MG63 (cell line): Measurements from ENCODE around the gene RTL10. TPM values are rescaled to one million over a fixed set of nuclear protein-coding genes. Genes with fewer than 3 reads are reported as not detected.

Source experiments
- DNase-seq: peaks from one replicate; pipeline ENCODE4 v3.0.0-alpha.2; 2020
- H3K27me3 ChIP-seq: fragments of 250-450 bp; sonication (Bioruptor Pico); 2 replicates; pipeline ENCODE4 v1.5.1; 2020; ENCODE audit warnings: mild to moderate bottlenecking, moderate library complexity
- H3K36me3 ChIP-seq: fragments of 250-450 bp; sonication (Bioruptor Pico); 2 replicates; pipeline ENCODE4 v1.5.1; 2020; ENCODE audit warnings: mild to moderate bottlenecking, moderate library complexity
- H3K4me3 ChIP-seq: fragments of 250-450 bp; sonication (Bioruptor Pico); 2 replicates; pipeline ENCODE4 v1.5.1; 2020; ENCODE audit warnings: mild to moderate bottlenecking, moderate library complexity
- H3K9me3 ChIP-seq: fragments of 250-450 bp; sonication (Bioruptor Pico); 2 replicates; pipeline ENCODE4 v1.5.1; 2020; ENCODE audit warnings: mild to moderate bottlenecking, moderate library complexity
- total RNA-seq: library from RNA; depleted of rRNA; stranded (reverse); fragments of >200 nt; shearing (Covaris generic); gene quantifications from 2 replicates; pipeline ENCODE4 v1.2.3, GENCODE V29; 2014; ENCODE audit warnings: low replicate concordance

RTL10 gene
- total RNA-seq, 1 experiment from 2014 or later = 7.2 TPM

DNA sequence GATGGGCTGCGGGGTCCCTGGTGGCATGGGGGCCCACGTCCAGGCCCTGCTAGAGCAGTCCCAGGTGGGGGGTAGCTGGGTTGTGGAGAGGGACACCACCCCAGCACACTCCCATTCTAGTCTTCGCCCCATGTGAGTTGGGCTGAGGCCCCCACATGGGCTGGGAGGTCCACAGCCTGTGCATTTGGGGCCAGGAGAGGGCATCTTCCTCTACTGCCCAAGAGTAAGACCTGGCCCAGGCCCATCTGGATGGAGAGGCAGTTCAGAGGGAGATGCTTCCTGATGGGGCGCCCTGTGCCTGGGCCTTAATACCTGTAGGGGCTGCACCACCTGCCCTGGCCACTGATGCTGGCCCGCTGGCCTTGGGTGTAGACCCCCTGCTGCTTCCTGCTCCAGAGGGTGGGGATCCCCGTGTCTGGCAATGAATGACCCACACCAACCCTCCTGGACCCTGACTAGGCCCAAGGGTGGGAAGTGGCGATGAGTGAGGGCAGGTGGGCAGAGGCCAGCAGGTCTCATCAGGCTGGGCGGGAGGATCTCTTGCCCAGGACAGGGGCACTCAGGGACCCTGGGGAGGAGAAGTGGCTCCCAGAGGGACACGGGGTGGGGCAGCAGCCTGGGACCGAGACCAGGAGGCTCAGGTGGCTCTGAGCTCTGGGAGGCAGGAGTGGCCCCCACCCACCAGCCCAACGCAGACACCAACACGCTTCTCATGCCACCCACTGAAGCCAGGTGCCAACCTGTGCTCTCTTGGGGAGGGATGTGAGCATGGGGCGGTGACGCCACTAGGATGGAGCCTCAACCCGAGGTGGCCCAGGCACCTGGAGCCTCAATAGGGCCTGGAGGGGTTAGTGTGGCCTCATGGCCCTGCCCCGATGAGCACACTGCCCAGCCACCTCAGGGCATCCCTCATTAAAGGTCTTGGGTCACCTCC, 17.4 kb upstream of the RTL10 start:
- Histone ChIP-seq H3K4me3 (no peak overlapping the region), H3K9me3 (no peaks in the 10 kb centered on the region), H3K36me3 (peaks cover 6% of the 10 kb centered on the region), H3K27me3 (no peaks in the 10 kb centered on the region)
- DNase-seq = no peak

DNA sequence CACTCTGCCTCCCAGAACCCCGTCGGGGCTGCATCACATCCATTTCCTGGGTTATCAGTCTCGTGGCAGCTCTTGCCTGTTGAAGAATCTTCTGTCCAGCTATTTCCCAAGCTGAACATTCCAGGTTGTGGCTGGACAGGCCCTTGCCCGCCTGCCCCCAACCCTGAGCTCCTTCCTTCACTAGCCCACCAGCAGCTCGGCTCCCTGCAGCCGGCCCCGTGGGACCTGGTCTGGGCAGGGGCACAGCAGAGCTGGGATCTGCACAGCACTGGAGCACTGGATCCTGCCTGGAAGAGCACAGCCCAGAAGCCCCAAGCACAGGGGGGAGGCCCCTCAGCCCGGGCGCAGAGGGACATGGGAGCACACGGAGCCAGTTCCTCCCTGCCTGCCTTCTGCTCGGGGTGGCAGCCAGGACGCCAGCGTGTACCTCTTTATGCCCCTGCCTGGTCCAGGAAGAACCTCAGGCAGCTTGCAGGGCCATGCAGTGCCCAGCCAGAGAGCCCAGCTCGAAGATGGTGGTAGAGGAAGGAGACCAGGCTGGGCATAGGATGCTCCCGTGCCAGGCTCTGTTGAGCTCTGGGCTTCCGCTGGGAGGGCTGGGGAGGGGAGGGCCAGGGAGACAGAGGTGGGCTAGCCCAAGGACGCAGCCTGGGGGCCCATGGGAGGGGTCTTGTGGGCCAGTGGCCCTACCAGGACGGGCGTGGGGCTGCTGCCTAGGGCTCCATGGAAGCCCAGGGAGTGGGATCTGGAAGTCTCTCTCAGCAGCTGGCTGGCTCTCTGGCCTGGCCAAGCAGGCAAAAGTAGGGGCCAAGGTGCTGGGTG, 16.6 kb upstream of the RTL10 start:
- DNase-seq = no peak
- no peaks in the 10 kb centered on the region for H3K9me3 ChIP-seq
- H3K36me3 ChIP-seq = 0 out of 2 replicates have a peak, but pooled peaks cover 2% of the 10 kb centered on the region
- H3K27me3 ChIP-seq = no peaks in the 10 kb centered on the region
- H3K4me3 ChIP-seq = no peak overlapping the region

DNA sequence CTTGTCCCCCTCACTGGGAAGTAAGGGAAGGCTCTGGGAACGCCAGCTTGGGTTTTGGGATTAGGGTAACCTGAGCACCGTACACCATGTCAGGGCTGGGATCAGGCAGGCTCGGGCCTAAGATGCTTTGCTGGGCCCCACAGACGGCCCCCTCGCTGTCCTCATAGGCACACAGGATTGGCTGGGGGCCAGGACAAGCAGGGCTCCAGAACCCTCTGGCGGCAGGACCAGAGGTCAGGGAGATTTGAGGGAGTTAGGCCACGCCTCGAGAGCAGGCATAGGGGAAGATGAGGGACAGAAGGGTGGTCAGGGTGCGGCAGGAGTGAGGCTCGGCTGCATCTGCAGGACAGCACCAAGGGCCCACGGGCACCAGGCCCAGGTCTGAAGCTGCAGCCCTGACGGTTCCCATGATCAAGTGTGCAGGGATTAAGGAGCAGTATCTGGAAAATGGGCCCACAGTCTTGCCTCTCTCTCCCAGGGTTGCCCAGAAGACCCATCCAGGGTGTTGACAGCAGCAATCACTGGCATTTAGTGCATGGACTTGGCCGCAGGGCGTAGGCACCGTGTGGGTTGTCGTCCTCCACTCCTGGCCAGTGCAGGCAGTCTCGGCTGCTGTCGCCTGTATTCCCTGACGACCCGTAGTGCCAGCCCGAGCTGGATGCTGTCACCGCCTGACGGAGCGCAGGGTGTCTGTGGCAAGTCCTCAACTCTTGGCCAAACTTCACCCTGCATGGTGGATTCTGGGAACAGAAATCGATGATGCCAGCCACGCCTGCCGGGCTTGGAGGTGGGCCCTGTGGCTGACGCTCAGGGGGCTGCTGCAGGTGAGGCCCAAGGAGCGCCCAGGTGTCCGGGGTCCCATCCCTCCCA, 15.7 kb upstream of the RTL10 start:
- DNase-seq = no peak
- H3K36me3 ChIP-seq = no peaks in the 10 kb centered on the region
- no peak overlapping the region for H3K4me3 ChIP-seq
- H3K27me3 ChIP-seq = no peaks in the 10 kb centered on the region
- no peaks in the 10 kb centered on the region for H3K9me3 ChIP-seq

DNA sequence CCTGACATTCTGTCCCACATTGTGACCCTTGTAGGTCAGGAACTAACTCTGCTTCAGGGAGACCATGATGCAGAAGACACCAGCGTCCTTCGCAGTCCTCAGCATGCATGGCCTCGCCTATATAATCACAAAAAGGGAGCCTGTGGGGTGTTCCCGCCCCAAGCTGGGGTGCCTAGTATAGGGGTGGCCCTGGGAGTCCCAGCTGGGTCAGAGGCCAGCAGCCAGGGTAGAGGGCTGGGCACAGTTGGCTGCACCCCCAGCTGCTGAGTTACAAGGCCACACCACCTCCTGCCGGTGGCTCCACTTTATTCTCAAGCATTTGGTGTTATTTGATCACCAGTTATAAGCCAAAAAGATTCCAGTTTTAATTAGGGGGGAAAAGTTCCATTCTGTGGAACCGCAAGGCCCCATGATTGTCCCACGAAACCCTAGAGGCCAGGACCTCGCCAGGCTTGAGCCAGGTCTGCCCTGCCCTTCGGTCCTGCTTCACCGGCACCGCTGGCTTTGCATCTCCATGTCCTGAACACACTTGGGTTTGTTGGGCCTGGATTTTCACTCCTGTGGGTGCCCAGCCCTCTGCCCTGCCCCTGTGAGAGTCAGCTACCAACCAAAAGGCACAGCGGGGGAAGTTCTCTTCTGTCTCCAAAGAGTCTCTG, 15.0 kb upstream of the RTL10 start:
- Histone ChIP-seq H3K36me3 (no peaks in the 10 kb centered on the region), H3K27me3 (no peaks in the 10 kb centered on the region), H3K4me3 (no peak overlapping the region), H3K9me3 (no peaks in the 10 kb centered on the region)
- no peak for DNase-seq

DNA sequence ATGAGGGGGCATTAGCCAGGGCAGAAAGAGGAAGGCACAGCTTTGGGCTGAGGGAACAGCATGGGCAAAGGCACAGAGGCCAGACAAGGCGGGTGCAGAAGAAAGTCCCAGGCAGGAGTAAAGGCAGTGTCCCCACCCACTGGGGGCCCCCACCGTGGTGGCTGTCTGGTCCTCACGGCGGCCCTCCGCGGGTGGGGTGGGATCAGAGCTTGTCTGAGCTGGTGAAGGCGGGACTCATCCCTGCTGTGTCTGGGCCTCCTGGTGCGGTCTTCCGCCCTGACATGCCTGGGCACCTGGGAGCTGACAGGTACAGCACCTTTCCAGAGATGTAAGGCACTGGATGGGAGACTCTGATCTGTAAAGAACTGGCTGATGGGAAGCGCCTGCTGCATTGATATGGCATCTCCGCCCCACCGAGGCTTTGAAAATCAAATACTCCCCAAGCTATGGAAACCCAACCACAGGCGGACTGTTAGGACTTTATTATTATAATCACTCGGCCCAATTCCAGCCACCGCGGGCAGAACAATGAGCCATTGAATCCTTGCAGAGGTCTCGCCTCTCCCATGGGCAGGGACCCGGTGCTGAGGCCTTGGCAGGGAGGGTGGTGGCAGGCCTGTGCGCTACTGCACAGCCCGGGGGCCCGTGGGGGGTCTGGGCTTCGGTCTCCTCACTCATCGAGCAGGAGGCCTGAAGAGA, 14.2 kb upstream of the RTL10 start:
- no peak for DNase-seq
- H3K4me3 ChIP-seq = no peak overlapping the region
- H3K9me3 ChIP-seq = no peaks in the 10 kb centered on the region

DNA sequence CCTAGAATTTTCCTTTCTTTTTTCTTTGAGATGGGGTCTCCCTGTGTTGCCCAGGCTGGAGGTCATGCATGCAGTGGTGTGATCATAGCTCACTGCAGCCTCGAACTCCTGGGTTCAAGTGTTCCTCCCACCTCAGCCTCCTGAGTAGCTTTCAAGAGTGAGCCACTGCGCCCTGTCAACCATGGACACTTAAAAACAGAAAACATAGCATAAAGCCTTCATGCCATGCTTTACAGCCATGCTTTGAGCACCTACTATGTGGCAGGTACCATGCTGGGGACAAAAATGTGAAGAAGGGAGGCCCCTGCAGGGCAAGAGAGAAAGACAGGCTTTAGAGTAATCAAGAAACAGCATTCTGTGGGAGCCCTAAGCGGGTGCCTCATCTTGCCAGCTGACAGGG, 13.7 kb upstream of the RTL10 start:
- H3K9me3 ChIP-seq = no peaks in the 10 kb centered on the region
- no peak overlapping the region for H3K4me3 ChIP-seq
- DNase-seq = no peak
- H3K36me3 ChIP-seq = no peaks in the 10 kb centered on the region
- no peaks in the 10 kb centered on the region for H3K27me3 ChIP-seq

More for the DNA sequence above, 14.2 kb upstream of the RTL10 start:
- no peaks in the 10 kb centered on the region for H3K36me3 ChIP-seq
- H3K27me3 ChIP-seq = no peaks in the 10 kb centered on the region

DNA sequence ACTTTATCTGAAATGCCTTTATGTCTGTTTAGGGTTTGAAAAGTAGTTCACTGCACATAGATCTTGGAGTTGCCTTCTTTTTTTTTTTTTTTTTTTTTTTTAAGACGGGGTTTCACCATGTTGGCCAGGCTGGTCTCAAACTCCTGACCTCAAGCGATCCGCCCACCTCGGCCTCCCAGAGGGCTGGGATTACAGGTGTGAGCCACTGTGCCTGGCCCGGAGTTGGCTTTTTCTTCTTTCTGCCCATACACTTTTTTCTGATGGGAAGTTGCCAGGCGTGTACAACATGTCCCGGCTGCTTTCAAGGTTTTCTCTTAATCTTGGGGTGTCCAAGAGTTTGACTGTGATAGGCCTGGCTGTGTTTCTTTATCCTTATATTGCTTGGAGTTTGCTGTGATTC, 12.9 kb upstream of the RTL10 start:
- H3K9me3 ChIP-seq = no peaks in the 10 kb centered on the region
- DNase-seq = no peak
- H3K27me3 ChIP-seq = no peaks in the 10 kb centered on the region
- no peaks in the 10 kb centered on the region for H3K36me3 ChIP-seq
- H3K4me3 ChIP-seq = no peak overlapping the region

DNA sequence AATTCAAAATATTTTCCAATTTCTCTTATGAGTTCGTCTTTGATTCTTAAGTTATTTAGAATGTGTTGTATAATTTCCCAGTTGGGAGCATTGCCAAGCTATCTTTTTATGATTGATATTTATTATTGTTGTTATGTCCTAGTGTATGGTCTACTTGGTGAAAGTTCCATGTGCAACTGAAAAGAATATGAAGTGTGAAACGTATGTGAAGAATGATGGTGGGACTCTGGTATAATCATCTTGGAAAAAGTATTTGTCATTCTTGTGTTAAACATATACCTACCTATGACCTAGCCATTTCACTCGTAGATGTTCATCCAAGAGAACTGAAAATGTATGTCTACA, 12.0 kb upstream of the RTL10 start:
- Histone ChIP-seq H3K9me3 (no peaks in the 10 kb centered on the region), H3K4me3 (no peak overlapping the region), H3K36me3 (no peaks in the 10 kb centered on the region), H3K27me3 (no peaks in the 10 kb centered on the region)
- no peak for DNase-seq

DNA sequence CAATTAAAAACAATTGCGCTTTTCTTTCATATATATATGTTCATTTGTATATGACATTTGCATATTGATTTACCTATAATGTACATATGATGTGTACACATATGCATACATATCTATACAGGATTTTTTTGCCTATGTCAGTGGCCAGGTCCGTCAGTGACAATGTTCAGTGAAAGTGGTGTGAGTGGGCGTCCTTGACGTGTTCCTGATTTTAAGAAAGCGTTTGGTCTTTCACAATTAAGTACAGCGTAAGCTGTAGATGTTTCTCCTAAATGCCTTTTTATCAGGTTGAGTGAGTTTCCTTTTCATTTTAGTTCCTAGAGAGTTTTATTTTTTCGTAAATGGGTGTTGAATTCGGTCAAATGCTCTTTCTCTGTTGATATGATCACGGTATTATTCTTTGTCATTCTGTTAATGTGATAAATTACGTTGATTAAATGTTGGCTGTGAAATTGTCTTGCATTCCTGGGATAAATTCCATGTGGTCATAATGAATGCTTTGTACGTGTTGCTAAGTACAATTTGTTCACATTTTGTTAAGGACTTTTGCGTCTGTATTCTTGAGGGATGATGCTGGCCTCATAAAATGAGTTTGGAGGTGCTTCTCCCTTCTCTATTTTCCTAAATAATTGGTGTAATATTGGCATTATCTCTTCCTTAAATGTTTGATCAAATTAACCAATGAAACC, 10.6 kb upstream of the RTL10 start:
- no peaks in the 10 kb centered on the region for H3K36me3 ChIP-seq
- no peak for DNase-seq
- no peaks in the 10 kb centered on the region for H3K9me3 ChIP-seq
- no peak overlapping the region for H3K4me3 ChIP-seq
- H3K27me3 ChIP-seq = no peaks in the 10 kb centered on the region

DNA sequence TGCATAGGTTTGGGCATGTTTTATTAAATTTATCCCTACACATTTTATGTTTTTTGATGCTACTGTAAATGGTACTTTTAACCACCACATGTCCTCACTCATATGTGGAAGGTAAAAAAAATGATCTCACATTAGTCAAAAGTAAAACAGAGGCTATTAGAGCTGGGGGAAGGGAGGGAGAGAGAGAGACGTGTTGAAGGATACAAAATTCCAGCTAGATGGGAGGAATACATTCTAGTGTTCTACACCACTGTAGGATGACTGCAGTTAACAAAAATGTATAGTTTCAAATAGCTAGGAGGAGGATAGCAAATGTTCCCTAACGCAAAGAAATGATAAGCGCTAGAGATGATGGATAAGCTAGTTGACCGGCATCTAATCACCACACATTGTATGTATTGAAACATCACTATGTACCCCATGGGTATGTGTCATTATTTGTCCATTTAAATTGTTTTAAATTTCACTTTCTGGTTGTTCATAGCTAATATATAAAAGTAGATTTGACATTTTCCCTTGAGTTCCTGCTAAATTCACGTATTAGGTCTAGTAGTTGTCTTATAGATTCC, 9.9 kb upstream of the RTL10 start:
- no peak for DNase-seq
- Histone ChIP-seq H3K27me3 (no peaks in the 10 kb centered on the region), H3K36me3 (no peaks in the 10 kb centered on the region), H3K9me3 (no peaks in the 10 kb centered on the region), H3K4me3 (no peak overlapping the region)

DNA sequence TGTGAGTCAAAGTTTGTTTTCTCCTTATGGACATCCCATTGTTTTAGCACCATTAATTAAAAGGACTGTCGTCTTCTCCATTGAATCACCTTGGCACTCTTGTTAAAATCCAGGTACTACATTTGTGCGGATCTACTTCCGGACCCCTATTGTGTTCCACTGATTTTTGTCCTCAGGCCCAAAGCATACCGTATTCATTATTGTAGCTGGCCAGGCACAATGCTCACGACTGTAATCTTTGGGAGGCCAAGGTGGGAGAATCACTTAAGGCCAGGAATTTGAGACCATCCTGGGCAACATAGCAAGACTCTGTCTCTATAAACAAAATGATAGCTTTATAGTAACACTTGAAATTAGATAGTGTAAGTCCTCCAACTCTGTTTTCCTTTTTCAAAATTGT, 8.9 kb upstream of the RTL10 start:
- H3K36me3 ChIP-seq = no peaks in the 10 kb centered on the region
- no peaks in the 10 kb centered on the region for H3K27me3 ChIP-seq
- no peaks in the 10 kb centered on the region for H3K9me3 ChIP-seq
- DNase-seq = no peak
- no peak overlapping the region for H3K4me3 ChIP-seq

DNA sequence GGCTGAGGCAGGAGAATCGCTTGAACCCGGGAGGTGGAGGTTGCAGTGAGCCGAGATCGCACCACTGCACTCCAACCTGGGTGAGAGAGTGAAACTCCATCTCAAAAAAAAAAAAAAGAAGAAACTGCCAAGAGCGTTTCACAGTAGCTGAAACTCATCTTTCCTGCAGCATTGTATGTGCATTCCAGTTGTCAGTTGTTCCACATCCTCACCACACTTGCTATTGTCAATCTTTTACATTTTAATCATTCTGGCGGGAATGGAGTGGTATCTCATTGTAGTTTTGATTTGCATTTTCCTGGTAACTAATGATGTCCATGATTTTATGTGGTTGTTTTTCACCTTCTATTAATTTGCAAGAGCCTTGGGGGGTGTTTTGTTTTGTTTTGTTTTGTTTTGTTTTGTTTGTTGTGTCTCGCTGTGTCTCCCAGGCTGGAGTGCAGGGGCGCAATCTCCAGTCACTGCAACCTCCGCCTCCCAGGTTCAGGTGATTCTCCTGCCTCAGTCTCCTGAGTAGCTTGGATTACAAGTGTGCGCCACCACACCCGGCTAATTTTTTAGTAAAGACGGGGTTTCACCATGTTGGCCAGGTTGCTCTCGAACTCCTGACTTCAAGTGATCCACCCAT, 8.1 kb upstream of the RTL10 start:
- Histone ChIP-seq H3K36me3 (no peaks in the 10 kb centered on the region), H3K4me3 (no peak overlapping the region), H3K9me3 (no peaks in the 10 kb centered on the region), H3K27me3 (no peaks in the 10 kb centered on the region)
- no peak for DNase-seq

DNA sequence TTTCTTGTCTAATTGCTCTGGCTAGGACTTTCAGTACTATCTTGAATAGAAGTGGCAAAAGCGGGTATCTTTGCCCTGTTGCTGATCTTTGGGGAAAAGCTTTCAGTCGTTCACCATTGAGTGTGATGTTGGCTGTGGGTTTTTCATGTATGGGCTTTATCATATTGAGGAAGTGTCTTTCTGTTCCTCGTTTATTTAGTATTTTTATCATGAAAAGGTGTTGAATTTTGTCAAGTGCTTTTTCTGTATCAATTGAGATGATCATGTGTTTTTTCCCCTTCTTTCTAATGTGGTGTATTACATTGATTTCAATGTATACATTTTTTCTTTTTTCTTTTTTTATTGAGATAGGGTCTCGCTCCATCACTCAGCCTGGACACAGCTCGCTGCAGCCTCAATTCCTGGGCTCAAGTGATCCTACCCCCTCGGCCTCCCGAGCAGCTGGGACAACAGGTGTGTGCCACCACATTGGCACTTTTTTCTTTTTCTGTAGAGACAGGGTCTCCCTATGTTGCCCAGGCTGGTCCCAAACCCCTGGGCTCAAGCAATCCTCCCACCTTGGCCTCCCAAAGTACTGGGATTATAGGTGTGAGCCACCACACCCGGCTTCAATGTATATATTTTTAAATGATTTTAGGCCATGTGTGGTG, 5.3 kb upstream of the RTL10 start:
- Histone ChIP-seq H3K27me3 (no peaks in the 10 kb centered on the region), H3K9me3 (no peaks in the 10 kb centered on the region), H3K4me3 (no peak overlapping the region), H3K36me3 (peaks cover 7% of the 10 kb centered on the region)
- no peak for DNase-seq

DNA sequence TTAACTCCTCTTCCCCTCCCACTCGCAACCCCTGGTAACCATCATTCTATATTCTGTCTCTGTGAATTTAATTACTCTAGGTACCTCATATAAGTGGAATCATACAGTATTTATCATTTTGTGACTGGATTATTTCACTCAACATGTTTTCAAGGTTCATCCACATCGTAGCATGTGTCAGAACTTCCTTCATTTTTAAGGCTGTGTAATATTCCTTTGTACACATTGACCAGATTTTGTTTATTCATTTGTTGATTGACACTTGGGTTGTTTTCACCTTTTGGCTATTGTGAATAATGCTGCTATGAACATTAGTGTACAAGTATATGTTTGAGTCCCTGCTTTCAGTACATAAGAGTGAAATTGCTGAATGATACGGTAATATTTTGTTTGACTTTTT, 2.7 kb upstream of the RTL10 start:
- Histone ChIP-seq H3K36me3 (peaks cover 23% of the 10 kb centered on the region), H3K4me3 (no peak overlapping the region), H3K27me3 (no peaks in the 10 kb centered on the region), H3K9me3 (no peaks in the 10 kb centered on the region)
- DNase-seq = no peak
